Limb (tissue), 2 donors: ENCODE measurements around the gene SULT6B1.

Source experiments
- DNase-seq, 2 donors: peaks; one replicate each; pipeline ENCODE4 v3.0.0-alpha.2; 2016; ENCODE audit errors: extremely low spot score in 2 of 2

The SULT6B1 gene

DNA sequence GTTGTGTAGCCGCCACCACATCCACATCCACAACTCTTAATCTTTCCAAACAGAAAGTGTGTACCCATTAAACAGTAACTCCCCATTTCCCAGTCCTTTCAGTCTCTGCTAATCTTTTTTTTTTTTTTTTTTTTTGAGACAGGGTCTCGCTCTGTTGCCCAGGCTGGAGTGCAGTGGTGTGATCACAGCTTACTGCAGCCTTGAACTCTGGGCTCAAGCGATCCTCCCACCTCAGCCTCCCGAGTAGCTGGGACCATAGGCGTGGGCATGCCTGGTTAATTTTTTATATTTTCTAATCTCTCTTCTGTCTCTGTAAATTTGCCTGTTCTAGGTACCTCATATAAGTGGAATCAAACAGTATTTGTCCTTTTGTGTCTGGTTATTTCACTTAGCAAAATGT is 35.2 kb downstream of the SULT6B1 start:
- DNase-seq, result no peak

DNA sequence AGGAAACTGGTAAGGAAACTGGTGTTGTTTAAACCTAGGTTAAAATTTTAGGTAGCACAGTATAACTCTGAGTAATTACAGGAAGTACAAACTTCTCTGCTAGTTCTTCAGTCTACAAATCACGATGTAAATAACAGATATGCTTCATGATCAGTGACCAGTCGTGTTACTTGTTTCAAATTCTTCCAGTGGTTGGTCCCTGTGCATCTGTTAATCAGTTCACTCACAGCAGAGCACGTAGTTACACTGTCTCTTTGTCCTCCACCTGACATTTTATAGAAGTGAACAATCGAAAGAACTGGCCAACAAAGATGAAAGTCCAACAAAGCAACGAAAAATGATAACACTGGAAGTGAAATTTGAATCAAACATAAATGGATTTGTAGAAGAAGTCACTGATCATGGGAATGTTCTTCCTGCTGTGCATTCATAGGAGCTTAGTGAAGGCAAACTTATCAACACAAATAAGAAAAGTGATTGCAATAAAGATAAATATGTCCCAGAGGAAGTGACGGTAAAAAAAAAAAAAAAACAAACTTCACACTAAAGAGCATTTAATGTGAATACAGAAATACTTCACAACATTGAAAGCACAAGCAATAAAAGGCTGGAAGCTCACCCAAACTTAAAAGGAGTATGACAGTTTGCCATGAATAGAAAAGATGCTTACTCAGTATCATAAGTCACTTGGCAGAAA is 38.7 kb downstream of the SULT6B1 start:
- no peak for DNase-seq

DNA sequence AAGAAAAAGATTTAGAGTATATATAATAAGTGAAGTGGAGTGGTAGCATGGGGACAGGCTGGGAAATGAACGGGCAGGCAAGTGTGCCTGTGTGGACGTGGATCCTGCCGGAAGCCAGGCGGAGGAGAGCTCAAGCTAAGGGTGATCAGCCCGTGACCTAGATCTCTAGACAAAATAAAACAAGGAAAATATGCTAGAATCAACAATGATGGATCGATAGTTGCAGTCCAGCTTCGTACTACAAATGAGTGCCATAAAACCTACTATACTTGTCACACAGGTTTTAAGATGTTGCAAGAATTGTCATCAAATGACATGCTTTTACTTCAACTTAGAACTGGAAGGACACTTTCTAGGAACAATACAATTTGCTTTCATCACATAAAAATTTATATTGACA is 40.1 kb downstream of the SULT6B1 start:
- DNase-seq, result no peak

DNA sequence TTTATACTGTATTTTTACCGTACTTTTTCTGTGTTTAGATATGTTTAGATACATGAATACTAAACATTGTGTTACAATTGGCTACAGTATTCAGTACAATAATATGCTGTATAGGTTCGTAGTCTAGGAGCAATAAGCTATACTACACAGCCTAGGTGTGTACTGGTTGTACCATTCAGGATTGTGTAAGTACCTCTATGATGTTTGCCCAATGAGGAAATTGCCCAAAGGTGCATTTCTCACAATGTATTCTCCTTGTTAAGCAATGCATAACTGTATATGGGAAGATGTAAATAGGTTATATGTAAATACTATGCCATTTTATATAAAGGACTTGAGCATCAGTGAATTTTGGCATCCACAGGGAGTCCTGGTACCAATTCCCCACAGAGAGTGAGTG is 42.4 kb downstream of the SULT6B1 start:
- DNase-seq, result no peak

DNA sequence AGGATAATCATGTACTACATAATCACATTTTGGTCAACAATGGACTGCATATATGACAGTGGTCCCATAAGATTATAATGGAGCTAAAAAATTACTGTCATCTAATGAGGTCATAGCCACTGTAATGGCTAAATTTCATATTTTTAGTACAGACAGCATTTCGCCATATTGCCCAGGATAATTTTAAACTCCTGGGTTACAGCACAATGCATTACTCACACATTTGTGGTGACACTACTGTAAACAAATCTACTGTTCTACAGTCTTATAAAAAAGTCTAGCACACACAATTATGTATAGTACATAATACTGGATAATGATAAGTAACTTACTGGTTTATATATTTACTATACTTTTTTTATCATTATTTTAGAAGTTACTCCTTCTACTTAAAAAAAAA is 44.5 kb downstream of the SULT6B1 start:
- no peak for DNase-seq

DNA sequence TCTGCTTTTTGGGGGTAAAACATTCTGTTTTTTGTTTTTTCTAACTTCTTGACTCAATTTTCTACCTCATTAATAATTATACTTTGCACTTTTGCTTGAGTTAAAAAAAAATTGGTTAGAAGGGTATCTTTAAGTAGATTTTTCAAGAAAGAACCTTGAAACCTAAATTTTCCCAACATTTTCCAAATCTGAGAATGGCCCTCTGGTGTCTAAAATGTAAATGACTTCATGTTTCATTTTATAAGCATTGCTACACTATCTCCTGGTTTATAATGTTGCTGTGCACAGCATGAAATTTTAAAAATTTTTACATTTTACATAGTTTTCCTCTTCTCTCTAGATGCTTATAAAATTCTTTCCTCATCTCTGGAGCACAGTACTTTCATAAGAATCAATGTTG is 45.9 kb downstream of the SULT6B1 start:
- no peak for DNase-seq

DNA sequence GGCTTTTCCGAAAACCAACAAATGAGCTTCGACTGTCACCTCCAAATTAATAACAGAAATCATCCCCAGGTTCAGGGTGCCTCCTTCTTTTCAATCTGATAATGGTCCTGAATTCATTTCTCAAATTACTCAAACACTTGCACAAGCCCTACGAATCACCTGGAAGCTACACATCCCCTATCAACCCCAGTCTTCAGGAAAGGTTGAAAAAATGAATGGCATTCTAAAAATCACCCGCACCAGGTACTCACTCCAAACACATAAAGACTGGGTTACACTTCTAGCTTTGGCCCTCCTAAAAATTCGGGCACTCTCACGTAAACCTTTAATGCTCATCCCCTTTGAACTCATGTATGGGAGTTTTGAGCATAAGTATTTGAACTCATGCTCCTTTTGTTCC is 55.6 kb downstream of the SULT6B1 start:
- no peak for DNase-seq

DNA sequence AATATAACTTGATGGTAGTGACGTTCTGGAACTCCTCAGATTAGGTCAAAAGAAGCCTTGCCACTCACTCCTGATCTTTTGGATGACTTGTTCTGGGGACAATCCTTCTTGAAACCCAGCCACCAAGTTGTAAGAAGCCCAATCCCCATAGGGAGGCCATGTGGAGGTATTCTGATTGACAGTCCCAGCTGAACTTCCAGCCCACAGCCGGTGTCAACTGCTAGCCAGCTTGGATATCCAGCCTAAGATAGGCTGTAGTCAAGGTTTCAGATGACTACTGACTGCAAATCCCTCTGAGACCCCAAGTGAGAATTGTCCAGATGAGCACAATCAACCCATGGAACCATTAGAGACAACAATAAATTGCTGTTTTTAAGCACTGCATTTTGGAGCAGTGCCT is 63.1 kb downstream of the SULT6B1 start:
- peak; percentile 28 to 58 for DNase-seq

DNA sequence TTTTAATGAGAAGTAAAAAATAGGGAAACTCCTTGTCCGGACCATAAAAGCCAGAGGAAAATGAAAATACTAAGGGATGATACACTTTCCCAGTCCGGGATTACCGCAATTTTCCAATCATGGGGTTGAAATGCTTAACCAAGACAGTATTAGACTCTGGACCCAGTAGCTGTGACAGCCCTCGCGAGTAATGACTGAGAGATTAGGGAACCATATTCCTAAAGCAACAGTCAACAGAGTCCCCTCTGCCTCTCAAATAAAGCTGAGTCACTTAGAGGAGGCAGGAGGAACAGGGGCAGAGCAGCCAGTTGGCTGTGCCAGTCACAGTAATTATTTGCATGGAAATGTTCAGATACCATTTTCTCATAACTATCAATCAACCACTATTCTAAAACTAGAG is 69.3 kb downstream of the SULT6B1 start:
- no peak for DNase-seq
